HEK293 (cell line): ENCODE data around the gene ZNF492.

Experiments
- BCL6B ChIP-seq: fragments of 450-650 bp; formaldehyde crosslinking; IDR thresholded peaks from 2 replicates; pipeline ENCODE4 v1.5.1; 2017; ENCODE audit warnings: missing biosample characterization, missing genetic modification characterization
- CTCF ChIP-seq: fragments of 450-650 bp; formaldehyde crosslinking; IDR thresholded peaks from 2 replicates; pipeline ENCODE4 v1.5.1; 2016; ENCODE audit warnings: missing biosample characterization, missing genetic modification characterization
- YY1 ChIP-seq: fragments of 450-650 bp; formaldehyde crosslinking; IDR thresholded peaks from 2 replicates; pipeline ENCODE4 v1.5.1; 2018; ENCODE audit warnings: missing biosample characterization, missing genetic modification characterization
- ZNF791 ChIP-seq: fragments of 450-650 bp; formaldehyde crosslinking; IDR thresholded peaks from 2 replicates; pipeline ENCODE4 v1.5.1; 2016; ENCODE audit warnings: missing biosample characterization, missing genetic modification characterization

DNA sequence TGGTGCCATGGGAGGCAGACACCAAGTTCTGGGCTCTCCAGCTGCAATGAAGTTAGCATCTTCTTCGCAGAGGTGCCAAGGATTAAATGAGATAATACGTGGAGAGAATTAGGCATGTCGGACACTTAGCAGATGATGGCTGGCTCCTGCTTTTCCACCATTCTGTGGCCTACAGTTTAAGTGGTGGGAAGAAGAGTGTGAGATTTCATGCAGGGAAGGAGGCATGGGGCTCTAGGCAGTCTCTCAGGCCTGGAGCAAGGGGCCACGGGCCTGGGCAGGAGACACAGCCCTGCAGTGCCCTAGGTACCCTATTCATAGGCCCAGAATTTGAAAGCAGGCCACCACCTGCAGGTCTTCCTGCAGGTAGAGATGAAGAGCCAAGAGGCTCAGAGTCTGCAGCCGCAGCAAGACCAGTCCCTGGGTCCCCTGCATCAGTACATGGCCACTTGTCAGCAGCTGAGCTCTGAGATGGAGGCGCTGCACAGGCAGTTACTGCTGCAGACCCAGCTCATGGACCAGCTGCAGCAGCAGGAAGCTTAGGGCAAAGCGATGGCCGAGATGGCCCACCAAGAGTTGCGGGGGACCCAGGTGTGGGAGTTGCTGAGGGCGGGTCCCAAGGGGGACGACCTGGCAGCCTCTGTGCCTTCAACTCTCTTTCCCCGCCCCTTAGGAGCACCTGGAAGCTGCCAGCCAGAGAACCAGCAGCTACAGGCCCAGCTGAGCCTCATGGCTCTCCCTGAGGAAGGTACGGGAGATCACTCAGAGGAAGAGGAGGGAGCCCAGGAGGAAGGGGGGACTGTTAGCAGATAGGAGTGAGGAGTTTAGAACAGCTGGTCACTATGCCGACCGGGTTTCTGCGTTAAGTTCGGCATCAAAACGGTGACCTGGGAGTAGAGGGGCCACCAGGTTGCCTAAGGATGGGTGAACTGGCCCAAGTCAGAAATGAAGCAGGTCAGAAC is 33.2 kb upstream of the ZNF492 start:
- TF ChIP-seq ZNF791 (tag by site-specific recombination) = no peak
- no peak for TF ChIP-seq YY1 (tag by site-specific recombination)
- no peak for TF ChIP-seq CTCF
- no peak for TF ChIP-seq BCL6B (tag by site-specific recombination)
